ENCODE results near the gene ATP1A2. TPM values are rescaled to one million over a fixed set of nuclear protein-coding genes. Genes with fewer than 3 reads are reported as not detected.

The ATP1A2 gene
- not detected for total RNA-seq

- Mint-ChIP-seq H3K9me3 (no peaks in the 10 kb centered on the region), H3K27ac (no peak within 1 kb of the TSS), H3K4me1 (no peaks in the 10 kb centered on the region), H3K36me3 (ENCODE audit: low read depth) (no peaks in the 10 kb centered on the region), H3K27me3 (peaks cover 20% of the 10 kb centered on the region), H3K4me3 (no peak within 1 kb of the TSS)
- ChIA-PET CTCF (no interaction called here), POLR2A (no interaction called here)
- DNase-seq: no peak
Observed at GRCh38 chr1:160115545-160116282, at the start of gene ATP1A2. Gene ATP1A2 (plus strand): TSS chr1:160115759. CDS start chr1:160115862, 103 bp downstream.

DNA sequence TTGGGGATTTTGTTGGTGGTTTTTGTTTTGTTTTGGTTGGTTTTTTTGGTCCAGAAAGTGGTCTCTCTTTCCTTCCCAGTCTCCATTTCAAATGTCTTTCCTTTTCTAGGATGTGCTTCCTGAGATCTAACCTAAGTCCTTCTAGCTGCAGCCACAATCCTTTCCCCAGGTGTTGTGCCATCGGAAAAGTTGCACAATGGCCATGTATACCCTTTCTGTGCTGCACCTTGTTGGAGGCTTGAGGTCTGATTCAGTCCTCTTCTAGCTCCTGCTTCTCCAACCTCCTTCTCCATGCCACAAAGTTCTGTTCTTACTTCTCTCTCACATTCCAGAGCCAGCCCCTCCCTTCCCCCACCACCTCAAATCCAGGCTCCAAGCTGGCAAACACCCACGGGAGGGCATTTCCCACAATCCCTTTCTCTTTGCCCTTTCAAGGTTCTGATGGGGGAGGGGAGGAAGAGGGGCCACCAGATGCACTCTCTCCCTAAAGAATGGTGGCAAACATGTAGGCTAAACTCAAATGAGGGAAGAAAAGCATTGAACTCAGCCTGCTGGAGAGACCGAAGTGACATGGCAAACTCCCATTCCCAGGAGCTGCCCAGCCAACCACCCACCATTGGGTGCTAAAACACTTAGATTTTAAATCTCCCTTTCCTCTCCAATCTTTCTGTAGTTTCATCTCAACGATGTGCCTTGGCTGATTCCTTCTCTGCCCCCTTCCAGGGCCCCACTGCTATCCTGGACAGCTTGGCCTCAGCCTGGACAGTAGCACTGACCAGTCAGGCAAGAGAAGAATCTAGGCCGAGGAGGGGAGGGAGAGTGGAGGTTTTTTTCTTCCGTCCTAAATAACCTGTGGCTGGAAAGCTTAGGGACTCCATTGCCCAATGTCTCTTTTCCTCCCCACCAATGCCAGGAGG is 48.5 kb upstream of the ATP1A2 start:
- peaks cover 18% of the 10 kb centered on the region for H3K4me1 Mint-ChIP-seq
- H3K36me3 Mint-ChIP-seq (ENCODE audit: low read depth): no peaks in the 10 kb centered on the region
- CTCF ChIA-PET: interaction anchor here (0.6 to 3.2 kb wide), 4 partner anchors 12 to 34 kb away, joined by 3 to 22 read pairs (median 8); no protein-coding TSS in a partner anchor
- no peak for DNase-seq
- H3K27me3 Mint-ChIP-seq: peaks cover 55% of the 10 kb centered on the region
- no peak overlapping the region for H3K27ac Mint-ChIP-seq
- no peaks in the 10 kb centered on the region for H3K9me3 Mint-ChIP-seq
- no peak overlapping the region for H3K4me3 Mint-ChIP-seq
- POLR2A ChIA-PET: interaction anchor here (0.6 kb wide), 1 partner anchor 11 kb away, joined by 3 read pairs; no protein-coding TSS in a partner anchor

- ChIA-PET CTCF (interaction anchor here (2.6 to 3.2 kb wide), 2 partner anchors 11 to 22 kb away, joined by 13 to 22 read pairs; no protein-coding TSS in a partner anchor), POLR2A (no interaction called here)
- peaks cover 56% of the 10 kb centered on the region for H3K27me3 Mint-ChIP-seq
- DNase-seq: no peak
- no peak overlapping the region for H3K27ac Mint-ChIP-seq
- H3K36me3 Mint-ChIP-seq (ENCODE audit: low read depth): no peaks in the 10 kb centered on the region
- peaks cover 18% of the 10 kb centered on the region for H3K4me1 Mint-ChIP-seq
- no peak overlapping the region for H3K4me3 Mint-ChIP-seq
- no peaks in the 10 kb centered on the region for H3K9me3 Mint-ChIP-seq
Observed at GRCh38 chr1:160068225-160068624, 47.3 kb upstream of the ATP1A2 start.

GRCh38 chr1:160069460-160070231 is 45.9 kb upstream of the ATP1A2 start, which contains the start of gene KCNJ10:
Gene KCNJ10 (minus strand): TSS chr1:160070160. CDS start chr1:160042532, 27,628 bp downstream.
- Mint-ChIP-seq H3K4me1 (peaks cover 18% of the 10 kb centered on the region), H3K36me3 (ENCODE audit: low read depth) (no peaks in the 10 kb centered on the region), H3K4me3 (peak within 1 kb of the TSS; percentile 69), H3K9me3 (no peaks in the 10 kb centered on the region), H3K27me3 (peaks cover 62% of the 10 kb centered on the region), H3K27ac (no peak within 1 kb of the TSS)
- CTCF ChIA-PET: interaction anchor here (1.8 to 10.1 kb wide), 2 partner anchors 10 to 17 kb away, joined by 12 to 79 read pairs; no protein-coding TSS in a partner anchor
- DNase-seq: no peak
- POLR2A ChIA-PET: interaction anchor here (1.3 kb wide), 1 partner anchor 23 kb away, joined by 3 read pairs; no protein-coding TSS in a partner anchor

DNA sequence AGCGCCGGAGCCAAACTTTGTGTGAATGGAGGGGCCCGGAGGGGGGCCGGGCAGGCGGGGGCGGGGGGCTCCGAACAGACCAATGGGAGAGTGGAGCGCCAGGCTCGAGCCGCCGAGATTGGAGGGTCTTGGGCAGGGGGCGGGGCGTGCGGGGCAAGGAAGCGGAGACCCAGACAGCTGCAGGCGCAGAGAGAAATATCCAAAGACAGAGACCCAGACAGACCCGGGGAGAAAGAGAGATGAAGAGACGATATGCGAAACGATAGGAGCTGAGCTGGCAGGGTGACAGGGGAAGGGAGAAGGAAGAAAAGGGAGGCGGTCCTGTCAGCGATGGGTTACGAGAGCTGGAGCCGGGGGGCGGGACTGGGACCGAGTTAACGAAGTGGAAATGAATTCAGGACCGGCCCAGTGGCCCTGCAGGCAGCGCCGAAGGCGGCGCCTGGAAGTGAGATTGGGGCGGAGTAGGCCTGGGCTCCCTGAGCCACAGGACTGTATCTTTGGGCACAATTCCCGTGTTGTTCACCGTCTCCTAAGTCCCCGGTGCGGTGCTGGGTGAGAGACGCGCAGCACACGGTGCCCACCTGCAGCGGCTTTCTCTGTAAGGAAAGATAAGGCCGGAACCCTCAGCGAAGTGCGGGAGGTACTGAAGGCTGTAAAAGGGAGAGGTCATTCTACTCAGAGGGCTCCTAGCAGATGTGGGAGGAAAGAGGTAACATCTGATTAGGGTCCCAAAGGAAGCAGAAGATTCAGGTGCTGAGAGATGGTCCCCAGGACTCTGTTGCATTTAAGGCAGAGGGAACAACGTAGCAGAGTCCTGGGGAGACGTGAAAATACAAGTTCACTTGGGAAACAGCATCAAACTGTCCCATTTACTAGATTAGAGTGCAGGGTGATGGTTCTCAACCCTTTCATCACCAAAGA is 45.1 kb upstream of the ATP1A2 start:
- POLR2A ChIA-PET: interaction anchor here (1.3 kb wide), 1 partner anchor 23 kb away, joined by 3 read pairs; no protein-coding TSS in a partner anchor
- Mint-ChIP-seq H3K36me3 (ENCODE audit: low read depth) (no peaks in the 10 kb centered on the region), H3K27ac (no peak overlapping the region), H3K9me3 (no peaks in the 10 kb centered on the region), H3K27me3 (peaks cover 64% of the 10 kb centered on the region), H3K4me1 (peaks cover 18% of the 10 kb centered on the region), H3K4me3 (peak overlapping the region; percentile 69)
- CTCF ChIA-PET: interaction anchor here (1.8 to 10.1 kb wide), 3 partner anchors 9 to 24 kb away, joined by 8 to 79 read pairs (median 12); no protein-coding TSS in a partner anchor
- peak; percentile 46 for DNase-seq

DNA sequence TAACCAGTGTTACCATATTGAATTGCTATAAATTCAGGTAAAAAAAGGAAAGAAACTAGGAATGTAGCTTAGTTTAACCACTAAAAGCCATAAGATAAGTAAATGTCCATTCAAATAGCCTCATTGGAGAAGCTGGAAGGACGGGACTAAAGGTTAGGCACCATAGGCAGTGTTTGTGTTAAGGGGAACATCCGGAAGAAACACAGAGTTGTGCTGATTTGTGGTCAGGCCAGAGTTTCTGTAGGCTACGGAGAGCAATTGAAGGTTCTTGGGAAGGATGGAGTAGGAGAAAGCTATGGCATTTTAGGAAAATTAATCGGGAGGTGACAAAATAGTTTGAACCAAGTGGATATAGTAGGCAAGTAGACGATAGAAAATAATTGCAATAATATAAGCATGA is 44.3 kb upstream of the ATP1A2 start:
- Mint-ChIP-seq H3K36me3 (ENCODE audit: low read depth) (no peaks in the 10 kb centered on the region), H3K4me3 (no peak overlapping the region), H3K27me3 (peaks cover 60% of the 10 kb centered on the region), H3K4me1 (peaks cover 18% of the 10 kb centered on the region), H3K27ac (no peak overlapping the region), H3K9me3 (no peaks in the 10 kb centered on the region)
- DNase-seq: no peak
- CTCF ChIA-PET: interaction anchor here (0.6 to 10.1 kb wide), 5 partner anchors 8 to 66 kb away, joined by 3 to 79 read pairs (median 8); no protein-coding TSS in a partner anchor
- POLR2A ChIA-PET: no interaction called here

GRCh38 chr1:160074865-160075264 is 40.7 kb upstream of the ATP1A2 start:
- ChIA-PET POLR2A (no interaction called here), CTCF (interaction anchor here (1.2 to 10.1 kb wide), 3 partner anchors 9 to 29 kb away, joined by 3 to 112 read pairs (median 79); no protein-coding TSS in a partner anchor)
- no peaks in the 10 kb centered on the region for H3K9me3 Mint-ChIP-seq
- no peak overlapping the region for H3K4me3 Mint-ChIP-seq
- DNase-seq: no peak
- H3K4me1 Mint-ChIP-seq: peaks cover 15% of the 10 kb centered on the region
- no peaks in the 10 kb centered on the region for H3K36me3 Mint-ChIP-seq (ENCODE audit: low read depth)
- H3K27me3 Mint-ChIP-seq: peaks cover 53% of the 10 kb centered on the region
- H3K27ac Mint-ChIP-seq: no peak overlapping the region

GRCh38 chr1:160075836-160076235 is 39.7 kb upstream of the ATP1A2 start:
- Mint-ChIP-seq H3K36me3 (ENCODE audit: low read depth) (no peaks in the 10 kb centered on the region), H3K27ac (no peak overlapping the region), H3K4me3 (no peak overlapping the region), H3K4me1 (peaks cover 8% of the 10 kb centered on the region), H3K27me3 (peaks cover 55% of the 10 kb centered on the region), H3K9me3 (no peaks in the 10 kb centered on the region)
- POLR2A ChIA-PET: interaction anchor here (1.4 kb wide), 1 partner anchor 11 kb away, joined by 3 read pairs; no protein-coding TSS in a partner anchor
- CTCF ChIA-PET: interaction anchor here (1.3 to 10.1 kb wide), 3 partner anchors 11 to 303 kb away, joined by 3 to 112 read pairs (median 79); no protein-coding TSS in a partner anchor
- no peak for DNase-seq

- Mint-ChIP-seq H3K4me3 (no peak overlapping the region), H3K27me3 (peaks cover 58% of the 10 kb centered on the region), H3K27ac (no peak overlapping the region), H3K9me3 (no peaks in the 10 kb centered on the region), H3K4me1 (peaks cover 7% of the 10 kb centered on the region), H3K36me3 (ENCODE audit: low read depth) (no peaks in the 10 kb centered on the region)
- CTCF ChIA-PET: interaction anchor here (1.3 to 10.1 kb wide), 3 partner anchors 11 to 303 kb away, joined by 3 to 112 read pairs (median 79); no protein-coding TSS in a partner anchor
- no peak for DNase-seq
- POLR2A ChIA-PET: interaction anchor here (1.4 kb wide), 1 partner anchor 10 kb away, joined by 3 read pairs; no protein-coding TSS in a partner anchor
Observed at GRCh38 chr1:160076295-160076694, 39.3 kb upstream of the ATP1A2 start.

DNA sequence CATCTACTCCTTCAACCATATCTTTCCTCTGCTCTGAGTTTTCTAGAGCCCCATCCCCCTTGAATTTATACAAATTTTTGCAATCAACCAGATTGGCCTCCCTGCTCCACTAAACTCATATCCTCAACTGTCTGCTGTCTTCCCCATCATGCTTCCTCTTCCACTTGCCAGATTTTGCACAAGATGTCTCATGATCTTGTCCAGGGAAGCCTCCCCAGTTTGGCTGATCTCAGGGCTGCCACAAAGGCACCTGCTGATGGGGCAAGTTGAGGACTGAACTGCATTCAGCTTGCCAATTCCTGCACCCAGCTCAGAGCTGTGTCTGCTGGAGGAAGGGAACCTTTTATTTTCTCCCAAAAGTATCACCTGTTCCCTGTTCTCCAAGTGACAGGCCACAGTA is 38.1 kb upstream of the ATP1A2 start:
- Mint-ChIP-seq H3K36me3 (ENCODE audit: low read depth) (no peaks in the 10 kb centered on the region), H3K4me3 (no peak overlapping the region), H3K27me3 (peaks cover 58% of the 10 kb centered on the region), H3K9me3 (no peaks in the 10 kb centered on the region), H3K4me1 (no peaks in the 10 kb centered on the region), H3K27ac (no peak overlapping the region)
- DNase-seq: no peak
- POLR2A ChIA-PET: interaction anchor here (1.2 to 1.6 kb wide), 3 partner anchors 9 to 31 kb away, joined by 3 to 5 read pairs (median 3); no protein-coding TSS in a partner anchor
- CTCF ChIA-PET: interaction anchor here (0.6 to 10.1 kb wide), 17 partner anchors 9 to 1102 kb away, joined by 3 to 112 read pairs (median 7); partner anchors contain the start of gene IGSF8
